Activated CD4-positive, alpha-beta T cell treated with anti-CD3 and anti-CD28 coated beads for 4 hours (primary cell): ENCODE results near the gene CPN2.

ENCODE experiments used
- DNase-seq, 2 donors: peaks; one replicate each; pipeline ENCODE4 v3.0.0-alpha.2; 2020

Gene CPN2

DNA sequence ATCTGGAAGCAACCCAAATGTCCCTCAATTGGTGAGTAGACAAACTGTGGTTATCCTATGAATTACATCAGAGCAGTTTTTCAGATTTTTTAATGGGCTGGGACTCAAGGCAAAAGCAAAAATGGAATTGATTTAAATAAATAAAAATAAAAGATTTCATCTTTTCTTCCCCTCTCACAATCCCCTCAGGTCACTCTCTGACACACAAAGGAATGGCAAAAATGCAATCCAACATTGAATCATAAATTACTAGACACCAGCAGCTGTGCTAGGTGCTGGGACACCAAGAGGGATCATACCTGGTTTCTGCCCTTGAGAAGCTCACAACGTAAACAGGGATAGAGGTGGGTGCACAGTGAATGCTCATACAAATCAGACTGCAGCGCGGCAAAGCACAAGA is 58.8 kb downstream of the CPN2 start:
- no peak for DNase-seq
